T47D (cell line): ENCODE data around the gene OR52L1.
A peak's percentile ranks its signal among the peaks of the same experiment; 100 is the strongest.
"Not testable (repeated sequence)": the region's sequence is repeated elsewhere in the genome, so short reads cannot be mapped to it uniquely, and the experiment has no call there.

ENCODE experiments used
- DNase-seq, 2 experiments: peaks; one replicate each; pipeline versions ENCODE4 v3.0.0 to v3.0.0-alpha.2; 2011 to 2012; ENCODE audit warnings: low read depth in 1 of 2, low spot score in 1 of 2
- JUND ChIP-seq: IDR thresholded peaks from 2 replicates; pipeline ENCODE4 v1.6.1; 2012; ENCODE audit warnings: low read depth
- in situ Hi-C: cut with HindIII; loops from 2 replicates; pipeline ENCODE4 v1.10.0; 2016; ENCODE audit warnings: low sequenced_read_pairs, low pct_unique_long_range_greater_than_20kb

Gene OR52L1

DNA sequence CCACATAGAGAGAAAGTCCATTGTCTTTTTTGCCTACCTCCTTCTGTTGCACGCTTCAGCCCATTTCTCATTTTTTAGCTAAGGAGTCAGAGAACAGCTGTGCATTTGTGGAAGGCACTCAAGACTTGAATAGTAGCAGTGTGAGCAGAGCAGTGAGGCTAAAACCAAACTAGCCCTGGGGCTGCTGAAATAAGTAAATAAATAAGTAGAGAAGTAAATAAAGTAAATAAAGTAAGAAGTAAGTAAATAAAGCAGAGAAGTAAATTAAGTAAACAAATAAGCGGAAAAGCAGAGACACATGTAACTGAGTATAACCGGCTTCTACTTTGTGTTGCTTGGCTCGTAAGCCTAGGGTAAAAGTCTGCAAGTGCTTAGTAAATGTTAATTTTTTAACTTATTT, 2.4 kb upstream of the OR52L1 start:
- peak; percentile 2 to 69 for DNase-seq
- in situ Hi-C loops, result no loop called here
- TF ChIP-seq JUND, result no peak

DNA sequence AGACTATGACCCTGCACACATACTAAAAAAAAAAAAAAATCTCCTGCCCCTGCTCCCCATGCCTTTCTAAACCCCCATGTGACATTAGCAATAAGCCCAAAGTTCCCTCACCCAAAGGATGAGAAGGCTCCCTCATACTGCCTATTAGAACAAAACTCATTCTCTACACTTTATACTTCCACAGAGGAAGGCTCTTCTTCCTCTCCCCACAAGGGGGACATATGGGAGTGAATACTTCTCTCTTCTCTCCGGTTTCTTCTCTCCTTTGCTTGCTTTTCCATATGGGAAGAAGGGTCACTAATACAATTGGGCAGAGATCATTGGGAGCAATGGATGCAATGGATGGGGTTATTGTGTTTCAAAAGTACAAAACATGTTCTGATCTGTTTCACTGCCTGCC, 3.3 kb downstream of the OR52L1 start:
- no peak for TF ChIP-seq JUND
- no peak for DNase-seq
- in situ Hi-C loops, result no loop called here

DNA sequence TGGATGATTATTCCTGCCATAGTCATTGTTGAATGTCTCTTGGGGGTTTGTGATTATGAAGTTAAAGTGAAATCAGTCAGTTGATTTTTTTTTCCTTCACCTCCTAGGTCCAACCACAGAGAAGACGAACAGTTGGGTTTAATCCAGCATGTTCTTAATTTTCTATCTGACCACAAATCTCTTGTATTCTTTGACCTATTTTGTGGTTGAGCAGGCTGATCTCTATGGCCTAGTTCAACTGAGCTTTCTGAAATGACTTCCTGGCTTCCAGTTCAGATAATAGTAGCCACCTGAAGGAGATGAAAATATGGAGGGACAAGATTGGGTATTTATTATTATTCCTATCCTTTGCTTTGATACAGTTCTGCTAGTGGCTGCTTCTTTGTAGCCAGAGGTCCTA, 13.3 kb downstream of the OR52L1 start:
- in situ Hi-C loops, result no loop called here
- TF ChIP-seq JUND, result no peak
- no peak for DNase-seq

DNA sequence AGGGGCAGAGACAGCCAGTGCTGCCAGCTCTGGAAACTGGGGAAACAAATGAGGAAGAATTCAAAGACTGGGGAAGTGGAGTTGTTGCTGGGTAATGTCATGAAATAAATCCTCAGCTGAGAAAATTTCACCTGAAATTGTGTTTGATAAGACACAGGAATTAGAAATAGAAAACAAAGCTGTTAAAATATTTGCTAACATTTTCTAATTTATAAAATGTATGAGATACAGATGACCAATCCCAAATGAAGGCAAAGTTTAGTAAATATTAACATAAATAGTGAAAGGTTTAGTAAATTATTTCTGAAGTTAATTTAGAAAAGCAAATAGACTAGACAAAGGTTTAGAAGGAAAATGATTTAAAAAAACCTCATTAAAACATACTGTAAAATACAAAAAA, 18.4 kb downstream of the OR52L1 start, which contains the start of gene OR56A5:
OR56A5 (minus strand) TSS at position 101 of the 400 bp plus-strand sequence; CDS start at position 101, 0 bp downstream.
- no peak for TF ChIP-seq JUND
- no peak for DNase-seq
- in situ Hi-C loops, result no loop called here

DNA sequence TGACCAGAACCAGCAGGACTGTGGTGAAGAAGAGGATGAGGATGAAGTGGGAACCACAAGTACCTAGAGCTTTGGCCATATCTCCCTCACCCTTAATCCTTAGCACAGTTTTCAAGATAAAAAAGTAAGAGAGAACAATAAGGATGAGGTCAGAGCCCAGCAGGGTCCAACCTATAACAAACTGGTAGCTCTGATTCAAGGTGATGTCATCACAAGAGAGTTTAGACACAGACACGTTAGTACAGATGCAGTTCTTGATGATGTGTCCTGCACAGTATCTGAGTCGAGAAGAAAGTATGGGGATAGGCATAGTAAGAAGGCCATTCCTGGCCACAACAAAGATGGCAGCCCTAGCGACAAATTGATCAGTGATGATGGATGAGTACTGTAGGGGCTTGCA, 19.1 kb downstream of the OR52L1 start:
- TF ChIP-seq JUND, result no peak
- no peak for DNase-seq
- in situ Hi-C loops, result no loop called here

DNA sequence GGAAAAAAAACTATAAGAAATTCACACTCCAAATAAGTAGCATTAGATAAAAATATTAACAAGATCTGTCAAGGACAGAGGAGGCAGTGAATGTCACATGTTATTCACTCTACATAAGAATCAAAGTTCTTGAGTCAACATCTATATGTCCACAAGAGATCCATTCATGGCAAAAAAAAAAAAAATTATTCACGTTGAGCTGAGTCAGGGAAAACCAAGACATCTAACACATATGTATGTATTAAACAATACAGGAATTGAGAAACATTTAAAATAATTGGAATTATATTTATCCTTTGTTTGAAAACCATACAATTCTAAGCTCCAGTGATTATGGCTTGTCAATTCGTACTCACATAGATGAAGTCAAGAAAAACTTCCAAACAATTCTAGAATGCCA, 19.8 kb downstream of the OR52L1 start:
- no peak for DNase-seq
- in situ Hi-C loops, result no loop called here
- TF ChIP-seq JUND, result no peak

DNA sequence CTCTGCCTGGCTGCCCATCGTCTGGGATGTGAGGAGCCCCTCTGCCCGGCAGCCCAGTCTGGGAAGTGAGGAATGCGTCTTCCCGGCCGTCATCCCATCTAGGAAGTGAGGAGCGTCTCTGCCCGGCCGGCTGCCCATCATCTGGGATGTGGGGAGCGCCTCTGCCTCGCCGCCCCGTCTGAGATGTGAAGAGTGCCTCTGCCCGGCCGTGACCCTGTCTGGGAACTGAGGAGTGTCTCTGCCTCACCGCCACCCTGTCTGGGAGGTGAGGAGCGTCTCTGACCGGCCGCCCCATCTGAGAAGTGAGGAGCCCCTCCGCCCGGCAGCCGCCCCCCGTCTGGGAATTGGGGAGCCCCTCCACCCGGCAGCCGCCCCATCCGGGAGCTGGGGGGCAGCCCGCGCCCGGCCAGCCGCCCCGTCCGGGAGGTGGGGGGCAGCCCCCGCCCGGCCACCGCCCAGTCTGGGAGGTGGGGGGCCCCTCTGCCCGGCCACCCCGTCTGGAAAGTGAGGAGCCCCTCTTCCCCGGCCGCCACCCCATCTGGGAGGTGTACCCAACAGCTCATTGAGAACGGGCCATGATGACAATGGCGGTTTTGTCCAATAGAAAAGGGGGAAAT, 26.0 kb downstream of the OR52L1 start:
- DNase-seq, in situ Hi-C loops: not testable (repeated sequence)

DNA sequence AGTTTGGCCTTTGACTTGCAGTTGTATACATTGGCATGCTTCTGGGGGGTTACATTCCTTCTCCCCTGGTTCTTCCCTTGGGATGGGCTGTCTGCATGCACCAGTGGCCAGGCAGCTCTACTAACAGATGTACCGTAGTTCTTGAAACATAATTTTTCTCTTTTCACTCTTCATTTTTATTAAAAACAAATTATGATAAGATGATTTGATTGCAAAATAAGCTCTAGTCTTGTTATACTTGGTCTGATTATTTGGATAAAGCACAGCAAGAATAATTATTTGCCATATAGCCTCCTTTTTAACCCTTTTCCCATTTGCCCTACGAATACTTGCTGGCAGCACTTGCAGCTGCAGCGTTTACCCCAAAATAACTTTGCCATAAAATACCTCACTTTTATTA, 31.2 kb downstream of the OR52L1 start:
- TF ChIP-seq JUND, result no peak
- in situ Hi-C loops, result no loop called here
- no peak for DNase-seq

DNA sequence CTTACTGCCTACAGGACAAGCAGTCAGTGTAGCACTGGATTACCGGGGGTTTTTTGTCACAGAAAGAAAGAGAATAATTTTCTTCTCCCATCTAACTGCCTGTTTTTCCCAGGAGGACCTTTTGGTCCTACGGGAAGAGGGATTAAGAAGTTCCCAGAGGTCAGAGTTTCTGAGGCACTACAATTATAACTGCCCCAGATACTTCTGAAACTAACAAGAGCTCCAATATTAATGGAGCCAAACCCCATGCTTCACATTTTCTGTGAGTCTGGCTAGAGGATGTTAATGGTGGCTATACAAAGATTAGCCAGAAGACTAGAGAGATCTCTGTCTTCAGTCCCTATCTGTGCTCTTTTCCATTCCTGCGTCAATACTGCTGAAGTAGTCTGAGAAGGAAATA, 44.8 kb downstream of the OR52L1 start, which contains the start of gene OR56A3:
OR56A3 (plus strand) TSS at position 301 of the 400 bp plus-strand sequence. CDS start 5,096 bp downstream, outside the sequence.
- no peak for TF ChIP-seq JUND
- DNase-seq, result no peak
- in situ Hi-C loops, result no loop called here

DNA sequence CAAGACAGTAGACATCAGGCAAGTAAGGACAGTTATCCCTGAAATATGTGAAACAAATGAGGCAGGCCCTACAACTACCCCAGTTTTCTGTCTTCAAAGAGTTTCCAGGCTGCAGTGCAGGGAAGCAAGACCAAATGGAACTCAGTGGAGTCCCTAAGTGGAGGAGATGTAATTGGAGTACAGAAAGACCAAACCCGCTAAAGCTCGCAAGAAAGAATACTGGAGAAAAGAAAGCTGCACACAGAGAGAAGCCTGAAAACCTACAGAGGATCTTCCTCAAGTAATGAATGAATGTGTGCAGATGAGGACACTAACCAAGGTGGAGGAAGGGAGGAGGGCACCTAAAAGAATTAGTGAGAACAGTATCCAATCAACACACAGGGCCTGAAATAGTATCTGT, 46.0 kb downstream of the OR52L1 start:
- TF ChIP-seq JUND, result no peak
- in situ Hi-C loops, result no loop called here
- DNase-seq, result no peak

DNA sequence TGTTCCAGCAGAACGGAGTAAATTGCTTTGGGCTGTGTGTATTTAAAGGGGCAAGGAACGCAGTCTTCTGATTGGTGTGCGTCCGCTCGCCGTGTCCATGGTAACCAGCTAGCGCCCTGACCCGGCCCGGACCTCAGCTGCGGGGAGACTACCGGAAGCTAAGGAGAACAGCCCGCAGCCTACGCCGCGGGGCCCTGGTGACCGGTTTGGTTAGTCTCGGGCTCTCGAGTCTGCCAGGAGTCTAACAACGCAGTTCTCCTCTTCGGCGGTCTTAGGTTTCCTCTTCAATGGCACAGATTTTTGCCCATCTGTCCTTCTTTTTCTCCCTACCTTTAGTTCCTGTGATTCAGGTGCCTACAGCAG, 48.2 kb downstream of the OR52L1 start:
- in situ Hi-C loops, result no loop called here
- DNase-seq, result peak; percentile 78 to 89
- TF ChIP-seq JUND, result no peak

DNA sequence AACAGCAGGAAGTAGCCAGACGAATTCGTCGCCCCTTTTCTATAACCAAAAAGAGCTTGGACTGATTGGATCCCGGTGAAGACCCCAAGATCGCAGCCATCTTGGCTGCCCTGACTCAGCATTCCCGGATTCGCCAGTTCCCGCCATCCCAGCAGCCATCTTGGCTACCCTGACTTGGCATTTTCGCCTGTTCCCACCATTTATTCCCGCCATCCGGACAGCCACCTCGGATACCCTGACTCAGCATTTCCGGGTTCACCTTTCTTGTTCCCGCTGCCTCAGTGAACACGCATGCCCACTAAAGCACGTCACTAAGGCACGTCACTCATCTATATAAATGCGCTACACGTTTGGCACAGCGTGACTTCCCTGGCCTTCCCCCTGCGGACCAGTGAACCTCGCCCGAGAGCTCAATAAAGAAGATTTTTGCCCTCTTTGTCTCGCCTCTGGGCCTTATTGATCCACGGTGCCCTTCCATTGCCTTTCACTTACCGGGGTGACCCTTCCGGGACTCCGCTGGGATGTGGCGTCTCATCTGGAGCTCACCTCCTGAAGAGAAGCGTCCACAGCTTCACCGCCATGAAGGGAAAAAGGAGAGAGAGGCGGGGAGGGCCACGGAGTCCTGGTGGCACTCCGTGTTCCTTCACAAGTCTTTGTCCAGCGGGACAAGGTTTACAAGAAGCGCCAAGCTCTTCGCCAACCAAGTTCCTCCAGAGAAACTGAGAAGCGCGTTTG, 48.8 kb downstream of the OR52L1 start:
- no peak for TF ChIP-seq JUND
- in situ Hi-C loops, result no loop called here
- peak in 1 of 2 experiments; percentile 86 for DNase-seq
